ENCODE results near the gene MEIS2. TPM values are rescaled to one million over a fixed set of nuclear protein-coding genes. Genes with fewer than 3 reads are reported as not detected.

The MEIS2 gene
- total and polyA plus RNA-seq, 12 donors, result 36.2 to 139 (median 74.8) TPM

- no peak for DNase-seq
- Histone ChIP-seq H3K9me3 (replicated peaks in 1 of 3) (peaks cover 0 to 3% (median 0%) of the 10 kb centered on the region in 3 donors), H3K27ac (no peak overlapping the region), H3K36me3 (replicated peaks in 1 of 2) (no peaks in the 10 kb centered on the region), H3K4me1 (replicated peaks in 1 of 2) (no peaks in the 10 kb centered on the region), H3K4me3 (no peak overlapping the region), H3K27me3 (peaks cover 4% of the 10 kb centered on the region)
- WGBS, 4 donors, result 36 to 45% (median 39%) methylated on average over 4 of the region's 4 CpGs
- intact Hi-C loops (cut with DNase I), result no loop called here
- TF ChIP-seq, protein P1, sequence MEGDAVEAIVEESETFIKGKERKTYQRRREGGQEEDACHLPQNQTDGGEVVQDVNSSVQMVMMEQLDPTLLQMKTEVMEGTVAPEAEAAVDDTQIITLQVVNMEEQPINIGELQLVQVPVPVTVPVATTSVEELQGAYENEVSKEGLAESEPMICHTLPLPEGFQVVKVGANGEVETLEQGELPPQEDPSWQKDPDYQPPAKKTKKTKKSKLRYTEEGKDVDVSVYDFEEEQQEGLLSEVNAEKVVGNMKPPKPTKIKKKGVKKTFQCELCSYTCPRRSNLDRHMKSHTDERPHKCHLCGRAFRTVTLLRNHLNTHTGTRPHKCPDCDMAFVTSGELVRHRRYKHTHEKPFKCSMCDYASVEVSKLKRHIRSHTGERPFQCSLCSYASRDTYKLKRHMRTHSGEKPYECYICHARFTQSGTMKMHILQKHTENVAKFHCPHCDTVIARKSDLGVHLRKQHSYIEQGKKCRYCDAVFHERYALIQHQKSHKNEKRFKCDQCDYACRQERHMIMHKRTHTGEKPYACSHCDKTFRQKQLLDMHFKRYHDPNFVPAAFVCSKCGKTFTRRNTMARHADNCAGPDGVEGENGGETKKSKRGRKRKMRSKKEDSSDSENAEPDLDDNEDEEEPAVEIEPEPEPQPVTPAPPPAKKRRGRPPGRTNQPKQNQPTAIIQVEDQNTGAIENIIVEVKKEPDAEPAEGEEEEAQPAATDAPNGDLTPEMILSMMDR (IDR thresholded peaks at IDR 0.05), result no peak
- no peak for TF ChIP-seq POLR2A (IDR thresholded peaks at IDR 0.05)
Observed at GRCh38 chr15:36844534-36844998, 255.8 kb downstream of the MEIS2 start.

GRCh38 chr15:36843822-36844221 is 256.5 kb downstream of the MEIS2 start:
- no peak for DNase-seq
- Histone ChIP-seq H3K36me3 (replicated peaks in 1 of 2) (no peaks in the 10 kb centered on the region), H3K27me3 (peaks cover 4% of the 10 kb centered on the region), H3K27ac (no peak overlapping the region), H3K4me1 (replicated peaks in 1 of 2) (no peaks in the 10 kb centered on the region), H3K4me3 (no peak overlapping the region), H3K9me3 (replicated peaks in 1 of 3) (peaks cover 0 to 3% (median 0%) of the 10 kb centered on the region in 3 donors)
- intact Hi-C loops (cut with DNase I), result no loop called here
- TF ChIP-seq, protein P1 (IDR thresholded peaks at IDR 0.05), result no peak
- no peak for TF ChIP-seq POLR2A (IDR thresholded peaks at IDR 0.05)
- 74 to 86% (median 79%) methylated on average over 3 of the region's 3 CpGs for WGBS, 4 donors

GRCh38 chr15:36841193-36841592 is 259.2 kb downstream of the MEIS2 start:
- WGBS, 4 donors, result 42 to 59% (median 51%) methylated on average over 5 of the region's 5 CpGs
- intact Hi-C loops (cut with DNase I), result no loop called here

More at GRCh38 chr15:36841193-36841592, 259.2 kb downstream of the MEIS2 start:
- no peak overlapping the region for H3K27ac ChIP-seq
- H3K4me3 ChIP-seq, result no peak overlapping the region
- no peak for DNase-seq
- TF ChIP-seq POLR2A (IDR thresholded peaks at IDR 0.05), result no peak
- TF ChIP-seq, protein P1 (IDR thresholded peaks at IDR 0.05), result no peak
- H3K4me1 ChIP-seq (replicated peaks in 1 of 2), result no peaks in the 10 kb centered on the region
- H3K36me3 ChIP-seq (replicated peaks in 1 of 2), result no peaks in the 10 kb centered on the region
- H3K9me3 ChIP-seq (replicated peaks in 1 of 3), result no peaks in the 10 kb centered on the region
- peaks cover 4% of the 10 kb centered on the region for H3K27me3 ChIP-seq

Small RNA genes lying within 50 kb of the gene (microRNA-seq; reads per million reads assigned to microRNA genes)
- gene MIR8063, result 0 reads per million in 3 donors

Small RNA genes lying within 50 kb of the gene (small RNA-seq; reads per million reads assigned to genes)
- gene MIR8063, result 0 reads per million in 2 donors
- 0 reads per million in 2 donors for gene RF00012
- gene RF00019, result 0 reads per million in 2 donors

Data from adrenal gland (tissue), 12 donors.